PC-9 (cell line): ENCODE results near the gene PFAS.

Experiments used
- CTCF ChIP-seq: fragments of 200-600 bp; sonication (generic); conservative IDR thresholded peaks from 2 replicates; pipeline ENCODE4 v1.6.1; 2017; ENCODE audit warnings: mixed run types, antibody characterized with exemption, mild to moderate bottlenecking, moderate library complexity
- EZH2 ChIP-seq: fragments of 200-600 bp; sonication (generic); IDR thresholded peaks from 2 replicates; pipeline ENCODE4 v1.8.0; 2017; ENCODE audit warnings: antibody characterized with exemption, low read depth

- TF ChIP-seq CTCF (no peak), EZH2 (no peak)
These were observed 42.6 kb upstream of the PFAS start for GRCh38 chr17:8206536-8206935.
